ENCODE results near the gene MGAT4A.
"Not testable (repeated sequence)": the region's sequence is repeated elsewhere in the genome, so short reads cannot be mapped to it uniquely, and the experiment has no call there.

The MGAT4A gene

GRCh38 chr2:98608962-98609604 lies 121.8 kb downstream of the MGAT4A start:
- DNase-seq (ENCODE audit: extremely low read depth in 1 of 2, low read depth in 1 of 2): no peak

- peak; percentile 87 to 88 for DNase-seq (ENCODE audit: extremely low read depth in 1 of 2, low read depth in 1 of 2)
Observed at GRCh38 chr2:98608116-98608961, 122.6 kb downstream of the MGAT4A start, which contains the start of the genes COA5 and UNC50. Gene COA5, minus strand, starts transcription at chr2:98608512. Its CDS starts 107 bp downstream, at chr2:98608405. Gene UNC50, plus strand, starts transcription at chr2:98608589. Its CDS starts 1,171 bp downstream, at chr2:98609760.

DNA sequence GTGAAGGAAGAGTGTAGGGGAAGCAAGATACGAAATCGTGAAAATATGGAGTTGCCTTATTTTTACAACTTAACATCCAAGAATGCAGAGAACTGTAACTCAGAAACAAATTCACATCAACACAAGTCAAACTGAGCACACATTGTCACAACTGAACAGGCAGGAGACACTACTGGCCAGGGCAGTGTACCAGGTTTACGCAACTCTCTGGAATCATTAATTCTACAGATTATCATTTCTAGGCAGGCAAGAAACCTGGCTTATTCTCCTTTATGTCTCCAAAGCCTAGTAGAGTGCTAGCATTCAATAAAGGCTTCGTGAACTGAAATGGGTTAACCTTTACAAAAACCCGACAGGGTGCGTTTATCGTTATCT lies 123.2 kb downstream of the MGAT4A start:
- DNase-seq (ENCODE audit: extremely low read depth in 1 of 2, low read depth in 1 of 2): no peak

DNA sequence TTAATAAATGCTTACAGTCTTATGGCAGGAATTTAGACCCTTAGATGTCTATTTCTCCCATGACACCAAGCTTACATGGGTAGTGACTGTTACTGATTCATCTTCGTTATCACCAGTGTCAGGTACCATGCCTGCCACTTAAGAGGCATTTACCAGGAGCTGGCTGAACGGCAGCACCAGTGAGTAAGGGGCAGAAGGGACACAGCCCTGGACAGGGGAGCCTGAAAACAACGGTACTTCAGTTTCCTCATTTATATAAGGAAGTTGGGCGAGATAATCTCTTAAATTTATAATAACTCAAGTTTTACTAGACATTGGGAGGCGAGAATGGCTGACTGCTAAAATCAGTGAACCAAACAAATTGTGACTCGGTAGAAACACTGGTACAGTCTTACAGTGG lies 123.8 kb downstream of the MGAT4A start:
- DNase-seq (ENCODE audit: extremely low read depth in 1 of 2, low read depth in 1 of 2): no peak

- DNase-seq (ENCODE audit: extremely low read depth in 1 of 2, low read depth in 1 of 2): no peak
Observed at GRCh38 chr2:98606431-98606830, 124.5 kb downstream of the MGAT4A start.

- DNase-seq (ENCODE audit: extremely low read depth in 1 of 2, low read depth in 1 of 2): no peak
Observed at GRCh38 chr2:98605076-98605475, 125.9 kb downstream of the MGAT4A start.

DNA sequence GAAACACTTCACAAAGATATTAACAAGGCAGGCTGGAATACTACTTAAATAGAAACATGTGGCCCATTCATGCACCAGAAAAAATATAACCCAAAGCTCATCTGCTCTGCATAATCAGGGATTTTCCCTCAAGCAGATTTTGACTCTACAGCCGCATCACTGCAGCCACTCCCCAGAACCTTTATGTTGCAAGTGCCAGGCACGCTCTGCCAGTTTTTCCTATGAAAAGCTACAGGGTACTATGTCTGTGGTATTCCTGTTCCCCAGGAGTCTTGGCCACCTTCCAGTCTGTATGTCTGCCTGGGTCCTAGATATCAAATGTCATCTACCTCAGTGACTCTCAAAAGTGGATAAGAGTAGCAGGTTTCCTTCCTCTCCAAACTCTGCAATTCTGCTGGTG lies 126.4 kb downstream of the MGAT4A start:
- no peak for DNase-seq (ENCODE audit: extremely low read depth in 1 of 2, low read depth in 1 of 2)

DNA sequence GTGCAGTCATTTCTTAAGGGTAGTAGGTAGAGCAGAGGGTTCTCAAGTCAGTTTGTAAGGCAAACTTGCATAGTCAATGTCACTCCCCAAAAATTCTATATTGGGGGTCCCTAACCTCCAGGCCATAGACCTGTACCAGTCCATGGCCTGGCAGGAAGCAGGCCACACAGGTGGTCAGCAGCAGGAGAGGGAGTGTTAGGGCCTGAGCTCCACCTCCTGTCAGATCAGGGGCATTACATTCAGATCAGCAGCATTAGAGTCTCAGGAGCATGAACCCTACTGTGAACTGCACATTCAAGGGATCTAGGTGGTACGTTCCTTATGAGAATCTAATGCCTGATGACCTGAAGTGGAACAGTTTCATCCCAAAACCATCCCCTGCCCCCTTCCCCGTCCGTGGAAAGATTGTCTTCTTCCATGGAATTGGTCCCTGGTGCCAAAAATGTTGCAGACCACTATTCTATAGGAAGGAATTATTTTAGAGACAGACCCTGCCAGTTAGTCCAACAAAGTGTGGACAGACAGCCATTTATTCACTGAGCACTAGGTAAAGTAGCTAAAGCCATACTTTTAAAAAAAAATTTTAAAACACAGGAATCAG lies 129.3 kb downstream of the MGAT4A start:
- DNase-seq (ENCODE audit: extremely low read depth in 1 of 2, low read depth in 1 of 2): no peak

- DNase-seq (ENCODE audit: extremely low read depth in 1 of 2, low read depth in 1 of 2): no peak
Observed at GRCh38 chr2:98598781-98599428, 132.0 kb downstream of the MGAT4A start.

GRCh38 chr2:98594665-98595064 lies 136.3 kb downstream of the MGAT4A start:
- not testable (repeated sequence) for DNase-seq (ENCODE audit: extremely low read depth in 1 of 2, low read depth in 1 of 2)

GRCh38 chr2:98592565-98592964 lies 138.4 kb downstream of the MGAT4A start:
- no peak for DNase-seq (ENCODE audit: extremely low read depth in 1 of 2, low read depth in 1 of 2)

DNA sequence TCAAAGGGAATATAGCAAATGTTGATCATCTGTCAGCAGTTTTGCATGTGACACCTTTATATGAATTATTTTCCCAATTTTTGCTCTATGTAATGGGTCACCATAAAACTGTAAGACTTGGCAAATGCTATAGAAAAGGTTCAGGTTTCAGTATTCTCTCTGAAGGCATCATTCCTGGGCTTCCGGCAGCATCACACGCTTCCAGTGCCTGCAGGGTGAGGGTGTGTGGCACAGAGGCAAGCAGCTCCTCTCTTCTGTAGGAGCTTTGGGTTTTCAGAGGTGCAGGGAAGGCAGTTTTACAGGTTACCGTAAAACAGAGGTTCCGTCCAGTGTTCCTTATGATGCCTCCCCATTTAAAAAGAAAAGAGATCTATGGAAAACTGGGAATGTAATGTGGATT lies 141.4 kb downstream of the MGAT4A start:
- DNase-seq (ENCODE audit: extremely low read depth in 1 of 2, low read depth in 1 of 2): no peak

DNA sequence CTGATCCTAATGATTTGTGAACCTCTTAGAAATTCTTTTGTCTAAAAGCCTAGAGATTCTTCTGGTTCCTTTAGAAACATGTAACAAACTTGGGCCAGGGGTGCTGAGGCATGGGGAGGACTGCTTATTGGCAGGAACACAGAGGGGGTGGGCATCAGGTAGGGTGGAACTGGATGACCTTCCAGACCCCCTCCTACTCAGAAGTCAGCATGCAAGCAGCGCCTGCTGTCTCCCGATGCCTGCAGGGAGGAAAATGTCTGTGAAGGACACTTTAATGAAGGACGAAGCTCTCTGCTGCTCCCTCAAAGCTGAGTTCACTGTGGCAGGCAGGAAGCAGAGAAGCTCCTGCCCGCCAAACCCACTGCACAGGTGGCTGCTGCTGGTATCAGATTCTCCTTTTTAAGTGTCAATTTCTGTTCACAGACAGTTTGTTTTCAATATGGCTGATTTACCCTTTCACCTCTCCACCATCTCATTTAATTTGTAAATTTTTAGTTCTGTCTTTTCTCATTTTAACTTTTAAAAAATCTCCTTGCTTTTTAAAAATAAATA lies 142.0 kb downstream of the MGAT4A start:
- DNase-seq (ENCODE audit: extremely low read depth in 1 of 2, low read depth in 1 of 2): no peak

GRCh38 chr2:98586551-98587140 lies 144.3 kb downstream of the MGAT4A start:
- DNase-seq (ENCODE audit: extremely low read depth in 1 of 2, low read depth in 1 of 2): no peak

- no peak for DNase-seq (ENCODE audit: extremely low read depth in 1 of 2, low read depth in 1 of 2)
Observed at GRCh38 chr2:98585386-98585785, 145.5 kb downstream of the MGAT4A start.

DNA sequence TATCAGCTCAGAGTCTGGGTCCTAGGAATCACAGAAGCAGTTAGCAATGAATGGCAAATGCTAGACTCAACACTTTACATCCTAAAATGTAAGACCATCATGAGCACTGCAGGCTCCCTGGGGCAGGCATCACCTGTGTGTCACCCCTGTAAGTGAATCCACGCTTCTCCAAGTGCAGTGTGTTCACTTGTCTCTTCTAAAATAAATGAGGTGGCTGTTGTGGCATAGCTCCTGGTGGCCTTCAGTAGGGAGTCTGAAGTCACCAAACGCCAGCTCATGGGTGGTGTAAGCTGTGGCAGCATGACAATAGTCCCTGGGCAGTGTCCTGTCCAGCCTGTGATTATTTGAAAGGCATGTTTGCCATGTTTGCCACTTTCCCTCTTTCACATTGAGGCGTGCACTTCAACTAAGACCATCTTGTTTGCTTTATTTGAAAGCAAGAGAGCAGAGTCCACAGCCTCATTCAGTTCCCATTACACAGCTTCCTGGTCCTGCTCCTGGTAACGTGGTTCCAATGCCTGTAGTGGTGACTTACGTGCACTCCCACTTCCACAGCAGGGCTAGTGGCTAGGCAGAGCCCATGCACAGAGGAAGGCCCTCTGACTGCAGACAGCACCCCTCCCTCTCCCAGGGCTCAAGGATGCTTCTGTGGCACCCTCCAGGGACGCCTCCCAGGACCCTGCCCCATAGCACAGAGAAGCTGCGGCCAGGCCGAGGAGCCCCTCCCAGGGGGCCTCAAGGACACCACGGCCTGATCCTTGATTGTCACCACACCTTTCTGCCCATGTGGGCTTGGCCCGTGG lies 146.9 kb downstream of the MGAT4A start:
- no peak for DNase-seq (ENCODE audit: extremely low read depth in 1 of 2, low read depth in 1 of 2)

DNA sequence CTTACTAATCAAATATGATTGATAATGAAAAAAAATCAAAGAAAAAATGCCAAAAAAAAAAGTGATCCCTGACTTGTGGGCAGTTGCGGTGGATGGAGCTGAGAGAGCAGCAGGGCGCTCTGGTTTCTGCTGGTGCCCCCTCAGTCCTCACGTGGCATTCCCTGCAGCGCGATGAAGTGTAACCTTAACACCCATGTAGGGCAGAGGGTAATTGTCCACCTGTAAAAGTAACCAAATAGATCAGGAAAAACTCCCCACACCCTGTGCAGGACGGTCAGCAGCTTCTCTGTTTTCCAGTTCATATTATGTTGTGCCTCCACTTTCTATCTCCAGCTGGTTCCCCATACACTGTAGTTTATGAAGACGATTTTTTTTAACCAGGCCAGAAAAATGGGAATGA lies 147.7 kb downstream of the MGAT4A start:
- DNase-seq (ENCODE audit: extremely low read depth in 1 of 2, low read depth in 1 of 2): no peak

- no peak for DNase-seq (ENCODE audit: extremely low read depth in 1 of 2, low read depth in 1 of 2)
Observed at GRCh38 chr2:98582523-98582922, 148.4 kb downstream of the MGAT4A start.

GRCh38 chr2:98580656-98581284 lies 150.2 kb downstream of the MGAT4A start:
- no peak for DNase-seq (ENCODE audit: extremely low read depth in 1 of 2, low read depth in 1 of 2)
